ENCODE data around the gene SYS1. TPM values are rescaled to one million over a fixed set of nuclear protein-coding genes. Genes with fewer than 3 reads are reported as not detected.

The SYS1 gene
- total RNA-seq, 2 donors from 2014 or later: 22.1 to 23.8 TPM

DNA sequence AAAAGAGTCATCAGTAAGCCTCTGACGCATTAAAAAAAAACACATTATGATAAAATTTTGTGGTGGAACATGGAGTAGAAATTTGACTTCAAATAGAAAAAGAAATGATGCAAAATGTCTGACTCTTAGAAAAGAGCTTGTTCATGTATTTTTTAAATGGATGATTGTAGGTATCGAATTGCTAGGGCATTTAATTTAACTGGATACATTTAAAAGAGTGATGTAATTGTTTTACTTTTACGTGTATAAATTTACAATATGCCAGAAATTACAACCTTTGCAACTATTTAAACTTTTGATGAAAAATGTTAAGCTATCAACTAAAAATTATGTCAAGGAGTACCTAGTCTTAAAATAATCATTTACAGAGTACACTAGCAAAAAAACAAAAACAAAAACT lies 10.2 kb upstream of the SYS1 start:
- Mint-ChIP-seq H3K4me1 (peaks cover 11% of the 10 kb centered on the region), H3K36me3 (ENCODE audit: low read depth) (no peaks in the 10 kb centered on the region), H3K9me3 (no peaks in the 10 kb centered on the region), H3K27ac (no peak overlapping the region), H3K4me3 (no peak overlapping the region), H3K27me3 (ENCODE audit: insufficient read depth) (no peaks in the 10 kb centered on the region)
- no peak overlapping the region for H3K27ac ChIP-seq (ENCODE audit: low read depth, low read length)
- peaks cover 2% of the 10 kb centered on the region for H3K4me1 ChIP-seq (ENCODE audit: control insufficient read depth, insufficient read depth, low read length)
- H3K27me3 ChIP-seq (ENCODE audit: control insufficient read depth, insufficient read depth, low read length, poor library complexity, severe bottlenecking): no peaks in the 10 kb centered on the region
- DNase-seq: no peak
- H3K4me3 ChIP-seq (ENCODE audit: low read length): no peak overlapping the region
- WGBS, 2 experiments (ENCODE audit: insufficient coverage in 1 of 2, insufficient read length in 1 of 2): 92 to 100% methylated on average over 1 to 2 of the region's 3 CpGs
- H3K9me3 ChIP-seq (ENCODE audit: control insufficient read depth, low read length): no peaks in the 10 kb centered on the region
- H3K36me3 ChIP-seq (ENCODE audit: control insufficient read depth, insufficient read depth, low read length): no peaks in the 10 kb centered on the region
- TF ChIP-seq, protein P1, sequence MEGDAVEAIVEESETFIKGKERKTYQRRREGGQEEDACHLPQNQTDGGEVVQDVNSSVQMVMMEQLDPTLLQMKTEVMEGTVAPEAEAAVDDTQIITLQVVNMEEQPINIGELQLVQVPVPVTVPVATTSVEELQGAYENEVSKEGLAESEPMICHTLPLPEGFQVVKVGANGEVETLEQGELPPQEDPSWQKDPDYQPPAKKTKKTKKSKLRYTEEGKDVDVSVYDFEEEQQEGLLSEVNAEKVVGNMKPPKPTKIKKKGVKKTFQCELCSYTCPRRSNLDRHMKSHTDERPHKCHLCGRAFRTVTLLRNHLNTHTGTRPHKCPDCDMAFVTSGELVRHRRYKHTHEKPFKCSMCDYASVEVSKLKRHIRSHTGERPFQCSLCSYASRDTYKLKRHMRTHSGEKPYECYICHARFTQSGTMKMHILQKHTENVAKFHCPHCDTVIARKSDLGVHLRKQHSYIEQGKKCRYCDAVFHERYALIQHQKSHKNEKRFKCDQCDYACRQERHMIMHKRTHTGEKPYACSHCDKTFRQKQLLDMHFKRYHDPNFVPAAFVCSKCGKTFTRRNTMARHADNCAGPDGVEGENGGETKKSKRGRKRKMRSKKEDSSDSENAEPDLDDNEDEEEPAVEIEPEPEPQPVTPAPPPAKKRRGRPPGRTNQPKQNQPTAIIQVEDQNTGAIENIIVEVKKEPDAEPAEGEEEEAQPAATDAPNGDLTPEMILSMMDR (conservative IDR thresholded peaks at IDR 0.05): no peak
- H3K9ac ChIP-seq (ENCODE audit: extremely low read depth, low read length, poor library complexity, severe bottlenecking): no peak overlapping the region

DNA sequence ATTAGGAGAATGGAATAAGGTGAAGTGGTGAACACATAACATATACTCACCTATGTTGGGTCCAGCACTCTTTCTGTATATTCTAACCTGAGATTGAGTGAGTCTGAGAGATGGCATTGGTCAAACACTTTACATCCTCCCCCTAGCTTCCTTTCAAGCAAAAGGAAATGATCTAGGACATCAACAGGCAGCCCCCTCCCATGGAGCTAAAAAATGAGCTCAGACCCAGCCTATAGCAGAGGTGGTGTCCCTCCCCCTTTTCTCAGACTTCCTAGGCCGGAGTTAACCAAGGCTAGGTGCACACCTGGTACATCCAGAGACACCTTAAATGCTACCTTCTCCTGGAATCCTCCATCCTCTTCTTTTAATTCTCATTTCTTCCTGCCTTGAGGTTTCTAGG lies 9.2 kb upstream of the SYS1 start:
- H3K36me3 ChIP-seq (ENCODE audit: control insufficient read depth, insufficient read depth, low read length): no peaks in the 10 kb centered on the region
- WGBS, 2 experiments (ENCODE audit: insufficient coverage in 1 of 2, insufficient read length in 1 of 2): 93 to 100% methylated on average over 1 of the region's 1 CpG
- no peaks in the 10 kb centered on the region for H3K9me3 ChIP-seq (ENCODE audit: control insufficient read depth, low read length)
- H3K4me1 Mint-ChIP-seq: peaks cover 19% of the 10 kb centered on the region
- no peak overlapping the region for H3K4me3 Mint-ChIP-seq
- no peak for DNase-seq
- peaks cover 2% of the 10 kb centered on the region for H3K4me1 ChIP-seq (ENCODE audit: control insufficient read depth, insufficient read depth, low read length)
- no peaks in the 10 kb centered on the region for H3K27me3 Mint-ChIP-seq (ENCODE audit: insufficient read depth)
- no peak overlapping the region for H3K9ac ChIP-seq (ENCODE audit: extremely low read depth, low read length, poor library complexity, severe bottlenecking)
- H3K27me3 ChIP-seq (ENCODE audit: control insufficient read depth, insufficient read depth, low read length, poor library complexity, severe bottlenecking): no peaks in the 10 kb centered on the region
- no peak overlapping the region for H3K27ac ChIP-seq (ENCODE audit: low read depth, low read length)
- H3K9me3 Mint-ChIP-seq: no peaks in the 10 kb centered on the region
- no peak overlapping the region for H3K27ac Mint-ChIP-seq
- TF ChIP-seq, protein P1 (conservative IDR thresholded peaks at IDR 0.05): no peak
- H3K36me3 Mint-ChIP-seq (ENCODE audit: low read depth): no peaks in the 10 kb centered on the region
- no peak overlapping the region for H3K4me3 ChIP-seq (ENCODE audit: low read length)

DNA sequence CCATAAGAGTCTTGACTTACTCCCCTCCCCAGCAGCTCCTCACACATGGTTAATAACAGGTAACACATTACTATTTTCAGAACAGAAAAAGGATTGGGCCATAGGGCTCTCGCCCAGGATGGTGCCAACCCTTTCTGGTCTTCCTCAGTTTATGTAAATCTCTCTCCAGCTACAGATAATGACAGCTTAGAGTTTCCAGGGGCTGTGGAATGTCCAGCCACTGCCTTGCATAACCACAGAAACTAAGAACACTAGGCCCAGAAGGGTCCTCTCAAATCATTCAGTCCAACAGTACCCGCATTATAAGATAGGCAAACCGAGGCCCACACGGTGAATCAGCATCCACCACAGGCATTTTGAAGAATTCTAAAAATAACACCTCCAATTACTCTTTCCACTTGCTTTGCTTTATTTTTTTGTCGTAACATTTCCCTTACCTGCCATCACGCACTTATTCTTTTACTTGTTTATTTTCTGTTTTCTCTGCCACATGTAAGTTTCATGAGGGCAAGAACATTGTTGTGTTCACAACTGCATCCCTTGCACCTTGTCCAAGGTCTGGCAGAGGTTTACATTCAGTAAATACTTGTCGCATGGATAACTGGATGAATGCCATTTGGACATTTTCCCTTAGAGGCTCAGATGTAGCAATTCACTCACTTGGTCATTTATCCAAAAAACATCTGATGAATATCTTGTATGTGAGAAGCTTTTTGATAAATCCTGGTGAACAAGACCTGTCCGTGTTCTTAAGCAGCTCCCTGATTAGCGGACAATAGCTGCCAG lies 8.3 kb upstream of the SYS1 start:
- Mint-ChIP-seq H3K9me3 (no peaks in the 10 kb centered on the region), H3K27me3 (ENCODE audit: insufficient read depth) (no peaks in the 10 kb centered on the region), H3K27ac (no peak overlapping the region), H3K4me1 (peaks cover 19% of the 10 kb centered on the region), H3K36me3 (ENCODE audit: low read depth) (no peaks in the 10 kb centered on the region), H3K4me3 (no peak overlapping the region)
- Histone ChIP-seq H3K4me3 (ENCODE audit: low read length) (no peak overlapping the region), H3K27ac (ENCODE audit: low read depth, low read length) (no peak overlapping the region), H3K4me1 (ENCODE audit: control insufficient read depth, insufficient read depth, low read length) (peaks cover 2% of the 10 kb centered on the region), H3K36me3 (ENCODE audit: control insufficient read depth, insufficient read depth, low read length) (no peaks in the 10 kb centered on the region), H3K9me3 (ENCODE audit: control insufficient read depth, low read length) (no peaks in the 10 kb centered on the region), H3K27me3 (ENCODE audit: control insufficient read depth, insufficient read depth, low read length, poor library complexity, severe bottlenecking) (no peaks in the 10 kb centered on the region), H3K9ac (ENCODE audit: extremely low read depth, low read length, poor library complexity, severe bottlenecking) (no peak overlapping the region)
- TF ChIP-seq, protein P1 (conservative IDR thresholded peaks at IDR 0.05): no peak
- no peak for DNase-seq
- 86 to 89% methylated on average over 9 of the region's 9 CpGs for WGBS, 2 experiments (ENCODE audit: insufficient coverage in 1 of 2, insufficient read length in 1 of 2)
